Measurements from ENCODE around the gene THAP7. TPM values are rescaled to one million over a fixed set of nuclear protein-coding genes. Genes with fewer than 3 reads are reported as not detected.
A peak's percentile ranks its signal among the peaks of the same experiment; 100 is the strongest.

The THAP7 gene
- total RNA-seq, 4 donors from 2014 or later = 19.8 to 54.7 (median 29.5) TPM

DNA sequence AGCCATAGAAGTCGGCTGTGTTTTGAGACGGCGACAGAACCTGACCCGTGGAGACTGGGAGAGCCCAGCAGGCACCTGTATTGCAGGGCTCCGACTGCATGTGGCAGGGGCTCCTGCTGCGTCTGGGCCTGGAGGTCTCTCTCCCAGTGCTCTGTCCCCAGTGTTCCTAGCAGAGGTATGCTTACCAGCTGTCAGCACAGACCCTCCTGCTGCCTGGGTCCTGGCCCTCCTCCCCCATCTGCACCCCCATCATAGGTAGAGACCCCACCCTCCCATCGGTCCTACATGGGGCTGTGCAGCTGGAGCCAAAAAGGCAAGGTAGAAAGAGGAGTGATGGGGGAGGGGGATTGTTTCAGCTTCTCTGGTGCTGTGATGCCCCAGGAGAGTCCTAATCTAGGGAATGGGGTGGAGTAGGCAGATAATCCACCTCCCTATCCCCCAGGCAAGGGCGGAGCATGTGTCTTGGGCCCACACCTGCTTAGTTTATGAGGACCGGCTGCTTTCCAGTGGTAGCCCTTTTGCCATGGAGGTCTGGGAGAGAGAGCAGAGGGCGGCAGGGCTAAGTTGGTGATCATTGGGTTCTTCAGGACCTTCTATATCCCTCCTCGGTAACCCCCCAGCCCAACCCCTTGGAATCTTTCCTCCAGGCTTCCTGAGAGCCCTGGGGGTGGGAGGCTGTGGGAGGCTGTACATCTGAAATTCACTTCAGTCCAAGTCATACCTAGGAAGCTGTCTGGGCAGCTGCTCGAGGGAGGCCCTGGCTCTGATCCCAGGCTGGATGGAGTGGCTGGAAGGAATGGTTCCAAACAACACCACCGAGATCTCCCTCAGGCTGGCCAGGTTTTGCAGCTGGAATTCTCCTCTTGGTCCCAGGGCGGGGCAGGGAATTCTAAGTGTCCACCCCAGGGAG, 25.1 kb upstream of the THAP7 start:
- H3K27me3 ChIP-seq = peaks cover 0 to 3% of the 10 kb centered on the region in 2 donors

DNA sequence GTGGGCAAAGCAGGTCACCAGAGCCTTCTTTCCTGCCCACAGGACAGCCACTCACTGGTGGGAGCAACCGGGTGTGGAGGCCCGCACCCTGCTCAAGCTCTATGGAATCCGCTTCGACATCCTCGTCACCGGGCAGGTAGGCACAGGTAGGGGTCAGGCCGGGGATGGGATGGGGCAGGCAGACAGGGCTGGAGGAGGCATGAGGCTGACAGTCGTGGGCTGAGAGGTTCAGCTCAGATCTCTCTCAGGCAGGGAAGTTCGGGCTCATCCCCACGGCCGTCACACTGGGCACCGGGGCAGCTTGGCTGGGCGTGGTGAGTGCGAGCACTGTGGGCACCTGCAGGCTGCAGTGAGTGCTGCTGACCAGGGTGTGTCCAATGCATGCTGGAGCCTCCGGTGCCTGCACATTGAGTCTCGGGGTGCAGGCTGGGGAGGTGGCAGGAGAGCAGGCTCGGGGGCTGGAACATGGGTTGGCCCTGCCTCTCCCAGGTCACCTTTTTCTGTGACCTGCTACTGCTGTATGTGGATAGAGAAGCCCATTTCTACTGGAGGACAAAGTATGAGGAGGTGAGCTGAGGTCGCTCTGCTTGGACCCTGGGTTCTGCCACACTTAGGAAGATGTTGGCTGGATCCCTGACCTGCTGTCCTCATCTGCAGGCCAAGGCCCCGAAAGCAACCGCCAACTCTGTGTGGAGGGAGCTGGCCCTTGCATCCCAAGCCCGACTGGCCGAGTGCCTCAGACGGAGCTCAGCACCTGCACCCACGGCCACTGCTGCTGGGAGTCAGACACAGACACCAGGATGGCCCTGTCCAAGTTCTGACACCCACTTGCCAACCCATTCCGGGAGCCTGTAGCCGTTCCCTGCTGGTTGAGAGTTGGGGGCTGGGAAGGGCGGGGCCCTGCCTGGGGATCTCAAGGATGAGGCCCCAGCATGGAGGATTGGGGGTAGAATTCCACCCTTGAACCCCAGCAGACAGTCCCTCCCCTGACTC, 24.1 kb upstream of the THAP7 start:
- Histone ChIP-seq H3K4me3 (no peak overlapping the region), H3K27ac (no peak overlapping the region), H3K27me3 (no peaks in the 10 kb centered on the region), H3K4me1 (no peaks in the 10 kb centered on the region), H3K36me3 (no peaks in the 10 kb centered on the region), H3K9me3 (no peaks in the 10 kb centered on the region)
- no peak for DNase-seq
- no peak for TF ChIP-seq POLR2A (IDR thresholded peaks at IDR 0.05)
- TF ChIP-seq, protein P1, sequence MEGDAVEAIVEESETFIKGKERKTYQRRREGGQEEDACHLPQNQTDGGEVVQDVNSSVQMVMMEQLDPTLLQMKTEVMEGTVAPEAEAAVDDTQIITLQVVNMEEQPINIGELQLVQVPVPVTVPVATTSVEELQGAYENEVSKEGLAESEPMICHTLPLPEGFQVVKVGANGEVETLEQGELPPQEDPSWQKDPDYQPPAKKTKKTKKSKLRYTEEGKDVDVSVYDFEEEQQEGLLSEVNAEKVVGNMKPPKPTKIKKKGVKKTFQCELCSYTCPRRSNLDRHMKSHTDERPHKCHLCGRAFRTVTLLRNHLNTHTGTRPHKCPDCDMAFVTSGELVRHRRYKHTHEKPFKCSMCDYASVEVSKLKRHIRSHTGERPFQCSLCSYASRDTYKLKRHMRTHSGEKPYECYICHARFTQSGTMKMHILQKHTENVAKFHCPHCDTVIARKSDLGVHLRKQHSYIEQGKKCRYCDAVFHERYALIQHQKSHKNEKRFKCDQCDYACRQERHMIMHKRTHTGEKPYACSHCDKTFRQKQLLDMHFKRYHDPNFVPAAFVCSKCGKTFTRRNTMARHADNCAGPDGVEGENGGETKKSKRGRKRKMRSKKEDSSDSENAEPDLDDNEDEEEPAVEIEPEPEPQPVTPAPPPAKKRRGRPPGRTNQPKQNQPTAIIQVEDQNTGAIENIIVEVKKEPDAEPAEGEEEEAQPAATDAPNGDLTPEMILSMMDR (IDR thresholded peaks at IDR 0.05) = no peak

More for the DNA sequence above, 25.1 kb upstream of the THAP7 start:
- Histone ChIP-seq H3K36me3 (no peaks in the 10 kb centered on the region), H3K4me1 (peaks cover 0 to 8% (median 1%) of the 10 kb centered on the region in 4 donors), H3K27ac (no peak overlapping the region), H3K9me3 (no peaks in the 10 kb centered on the region), H3K4me3 (no peak overlapping the region)
- TF ChIP-seq, protein P1 (IDR thresholded peaks at IDR 0.05) = no peak
- no peak for DNase-seq

DNA sequence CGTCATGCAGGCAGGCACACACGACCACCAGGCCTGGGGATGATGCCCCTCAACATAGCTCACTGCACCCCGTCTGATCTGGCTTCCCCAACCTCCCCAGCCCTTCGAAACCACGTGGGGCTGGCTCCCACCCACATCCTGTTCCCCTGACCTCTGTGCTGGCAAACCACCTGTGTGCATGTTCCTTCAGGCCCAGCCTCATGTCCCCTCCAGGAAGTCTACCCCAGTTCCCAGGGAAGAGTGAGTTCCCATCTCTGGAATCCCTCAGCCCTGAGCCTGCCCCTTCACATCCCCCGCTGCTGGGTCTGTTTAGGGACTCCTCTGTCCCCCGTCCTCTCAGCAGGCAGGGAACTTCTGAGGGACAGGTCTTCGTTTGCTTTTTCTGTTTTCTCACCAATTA, 23.3 kb upstream of the THAP7 start:
- Histone ChIP-seq H3K36me3 (no peaks in the 10 kb centered on the region), H3K9me3 (no peaks in the 10 kb centered on the region), H3K4me1 (no peaks in the 10 kb centered on the region)

DNA sequence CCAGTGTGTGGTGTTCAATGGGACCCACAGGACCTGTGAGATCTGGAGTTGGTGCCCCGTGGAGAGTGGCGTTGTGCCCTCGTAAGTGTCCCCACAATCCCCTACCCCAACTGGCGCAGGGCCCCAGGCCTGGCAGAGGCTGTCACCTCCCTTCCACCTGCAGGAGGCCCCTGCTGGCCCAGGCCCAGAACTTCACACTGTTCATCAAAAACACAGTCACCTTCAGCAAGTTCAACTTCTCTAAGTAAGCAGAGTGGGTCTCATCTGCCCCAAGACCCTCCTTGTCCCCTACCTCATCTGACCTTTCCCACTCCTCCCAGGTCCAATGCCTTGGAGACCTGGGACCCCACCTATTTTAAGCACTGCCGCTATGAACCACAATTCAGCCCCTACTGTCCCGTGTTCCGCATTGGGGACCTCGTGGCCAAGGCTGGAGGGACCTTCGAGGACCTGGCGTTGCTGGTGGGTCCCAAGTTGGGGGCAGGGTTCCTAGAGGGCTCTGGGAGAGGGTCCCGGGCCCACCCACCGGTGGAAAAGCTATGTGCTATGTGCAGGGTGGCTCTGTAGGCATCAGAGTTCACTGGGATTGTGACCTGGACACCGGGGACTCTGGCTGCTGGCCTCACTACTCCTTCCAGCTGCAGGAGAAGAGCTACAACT, 21.2 kb upstream of the THAP7 start:
- Histone ChIP-seq H3K36me3 (no peaks in the 10 kb centered on the region), H3K4me1 (no peaks in the 10 kb centered on the region), H3K9me3 (no peaks in the 10 kb centered on the region), H3K27ac (no peak overlapping the region), H3K4me3 (no peak overlapping the region), H3K27me3 (no peaks in the 10 kb centered on the region)
- peak in 1 of 3 donors; percentile 44 for DNase-seq
- TF ChIP-seq, protein P1 (IDR thresholded peaks at IDR 0.05) = no peak
- no peak for TF ChIP-seq POLR2A (IDR thresholded peaks at IDR 0.05)

More for the DNA sequence above, 23.3 kb upstream of the THAP7 start:
- Histone ChIP-seq H3K27ac (no peak overlapping the region), H3K27me3 (no peaks in the 10 kb centered on the region), H3K4me3 (no peak overlapping the region)
- TF ChIP-seq, protein P1 (IDR thresholded peaks at IDR 0.05) = no peak
- TF ChIP-seq POLR2A (IDR thresholded peaks at IDR 0.05) = no peak
- peak; percentile 43 to 70 (median 47) for DNase-seq

DNA sequence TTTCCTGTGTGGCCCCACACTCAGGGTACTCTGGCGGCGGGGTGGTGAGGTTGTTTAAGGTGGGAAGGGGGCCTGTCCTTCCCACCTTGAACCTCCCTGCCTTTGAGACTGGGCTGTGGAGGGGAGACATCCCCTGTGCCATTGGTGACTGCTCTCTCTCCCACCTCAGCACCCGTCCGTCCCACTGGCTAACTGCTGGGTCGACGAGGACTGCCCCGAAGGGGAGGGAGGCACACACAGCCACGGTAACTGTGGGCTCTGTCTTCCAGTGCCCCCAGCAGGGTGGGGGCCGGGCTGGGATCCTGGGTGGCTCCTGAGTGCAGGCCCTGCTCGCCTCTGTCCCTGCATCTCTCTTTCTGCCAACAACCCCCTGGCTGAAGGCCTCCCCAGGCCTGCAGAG, 20.6 kb upstream of the THAP7 start:
- Histone ChIP-seq H3K9me3 (no peaks in the 10 kb centered on the region), H3K4me1 (no peaks in the 10 kb centered on the region), H3K4me3 (no peak overlapping the region), H3K27me3 (no peaks in the 10 kb centered on the region), H3K27ac (no peak overlapping the region), H3K36me3 (no peaks in the 10 kb centered on the region)
- TF ChIP-seq, protein P1 (IDR thresholded peaks at IDR 0.05) = no peak
- no peak for TF ChIP-seq POLR2A (IDR thresholded peaks at IDR 0.05)
- no peak for DNase-seq
